Astrocyte of the cerebellum (primary cell): Measurements from ENCODE around the gene BANP.
A peak's percentile ranks its signal among the peaks of the same experiment; 100 is the strongest.
"Not testable (repeated sequence)": the region's sequence is repeated elsewhere in the genome, so short reads cannot be mapped to it uniquely, and the experiment has no call there.

ENCODE experiments used
- DNase-seq: peaks from one replicate; pipeline ENCODE4 v3.0.0-alpha.2; 2011; ENCODE audit warnings: low read depth
- H3K4me3 ChIP-seq: 2 replicates; pipeline ENCODE4 v1.5.1; 2011; ENCODE audit warnings: mild to moderate bottlenecking, low read depth, low read length, moderate library complexity
- in situ Hi-C: cut with HindIII; loops from 2 replicates; pipeline ENCODE4 v1.10.0; 2017; ENCODE audit warnings: low sequenced_read_pairs
- TF ChIP-seq, protein P1 (sequence below): IDR thresholded peaks from 2 replicates; pipeline ENCODE4 v1.5.1; 2012; ENCODE audit warnings: low read length, low read depth, moderate library complexity, mild to moderate bottlenecking; ENCODE audit errors: missing control alignments

BANP gene

GRCh38 chr16:87983072-87983736 lies 32.0 kb downstream of the BANP start:
- TF ChIP-seq, protein P1, sequence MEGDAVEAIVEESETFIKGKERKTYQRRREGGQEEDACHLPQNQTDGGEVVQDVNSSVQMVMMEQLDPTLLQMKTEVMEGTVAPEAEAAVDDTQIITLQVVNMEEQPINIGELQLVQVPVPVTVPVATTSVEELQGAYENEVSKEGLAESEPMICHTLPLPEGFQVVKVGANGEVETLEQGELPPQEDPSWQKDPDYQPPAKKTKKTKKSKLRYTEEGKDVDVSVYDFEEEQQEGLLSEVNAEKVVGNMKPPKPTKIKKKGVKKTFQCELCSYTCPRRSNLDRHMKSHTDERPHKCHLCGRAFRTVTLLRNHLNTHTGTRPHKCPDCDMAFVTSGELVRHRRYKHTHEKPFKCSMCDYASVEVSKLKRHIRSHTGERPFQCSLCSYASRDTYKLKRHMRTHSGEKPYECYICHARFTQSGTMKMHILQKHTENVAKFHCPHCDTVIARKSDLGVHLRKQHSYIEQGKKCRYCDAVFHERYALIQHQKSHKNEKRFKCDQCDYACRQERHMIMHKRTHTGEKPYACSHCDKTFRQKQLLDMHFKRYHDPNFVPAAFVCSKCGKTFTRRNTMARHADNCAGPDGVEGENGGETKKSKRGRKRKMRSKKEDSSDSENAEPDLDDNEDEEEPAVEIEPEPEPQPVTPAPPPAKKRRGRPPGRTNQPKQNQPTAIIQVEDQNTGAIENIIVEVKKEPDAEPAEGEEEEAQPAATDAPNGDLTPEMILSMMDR, result peak; percentile 56
- H3K4me3 ChIP-seq, in situ Hi-C loops, DNase-seq: not testable (repeated sequence)

DNA sequence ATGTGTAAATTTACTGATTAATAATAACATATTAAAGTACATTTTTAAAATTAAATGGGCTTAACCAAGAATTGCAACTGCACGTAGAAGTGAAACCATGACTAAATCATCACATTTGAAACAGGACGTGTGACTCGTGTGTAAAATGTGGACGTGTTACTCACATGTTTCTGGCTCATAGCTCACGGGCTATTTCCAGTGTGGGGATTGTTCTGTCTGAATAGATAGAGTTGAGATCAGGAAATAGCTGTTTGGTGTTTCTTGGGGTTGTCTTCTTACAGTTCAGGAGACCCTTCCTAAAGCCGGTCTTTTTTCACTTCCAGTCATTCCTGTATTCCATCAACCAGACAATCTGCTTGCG lies 32.5 kb downstream of the BANP start:
- H3K4me3 ChIP-seq, DNase-seq, in situ Hi-C loops: not testable (repeated sequence)

- in situ Hi-C loops, DNase-seq: not testable (repeated sequence)
Measured at GRCh38 chr16:87984180-87984579, 32.9 kb downstream of the BANP start.

GRCh38 chr16:87984632-87985267 lies 33.5 kb downstream of the BANP start:
- TF ChIP-seq, protein P1, result no peak
- no peak for DNase-seq
- in situ Hi-C loops, result no loop called here
- no peak overlapping the region for H3K4me3 ChIP-seq

More at GRCh38 chr16:87984180-87984579, 32.9 kb downstream of the BANP start:
- not testable (repeated sequence) for H3K4me3 ChIP-seq

DNA sequence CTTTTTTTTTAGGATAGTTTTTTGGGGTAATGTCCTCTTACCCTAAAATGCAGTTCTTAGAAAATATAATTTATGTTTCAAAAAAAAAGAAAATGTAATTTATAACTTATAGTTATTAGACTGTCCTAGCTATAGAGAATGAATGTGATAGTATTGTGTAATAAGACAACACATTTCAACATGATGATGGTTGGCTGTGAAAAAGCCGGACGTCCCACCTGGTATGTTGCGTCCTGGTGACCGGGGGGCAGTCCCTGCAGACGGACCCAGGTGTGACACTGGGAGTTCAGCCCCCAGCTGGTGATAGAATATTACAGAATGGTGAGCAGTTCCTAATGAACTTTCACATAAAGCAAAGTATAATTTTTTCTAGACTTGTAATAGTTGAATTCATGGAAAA lies 34.3 kb downstream of the BANP start:
- DNase-seq, H3K4me3 ChIP-seq, in situ Hi-C loops: not testable (repeated sequence)

GRCh38 chr16:87986361-87986849 lies 35.2 kb downstream of the BANP start:
- H3K4me3 ChIP-seq, in situ Hi-C loops, DNase-seq: not testable (repeated sequence)

- H3K4me3 ChIP-seq, DNase-seq, in situ Hi-C loops: not testable (repeated sequence)
Measured at GRCh38 chr16:87988596-87988995, 37.4 kb downstream of the BANP start.

DNA sequence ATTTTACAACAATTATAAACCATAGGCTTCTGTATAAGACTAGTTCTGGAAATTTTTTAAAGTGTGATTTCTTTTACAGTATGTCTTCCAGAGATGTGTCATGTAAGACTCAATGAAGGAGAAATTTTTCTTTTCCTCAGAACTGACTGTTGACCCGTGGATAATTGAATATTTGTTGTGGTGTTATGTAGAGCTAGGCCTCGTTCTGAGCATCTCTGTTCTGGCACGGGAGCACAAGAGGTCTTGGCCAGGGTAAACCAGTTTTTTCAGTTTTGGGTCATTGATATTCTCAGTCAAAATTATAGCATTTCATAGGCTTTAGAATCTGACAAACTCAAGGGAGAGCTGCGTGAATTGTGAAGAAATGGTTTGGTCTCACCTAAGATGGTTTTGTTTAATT lies 39.0 kb downstream of the BANP start:
- DNase-seq, result peak; percentile 68
- in situ Hi-C loops, H3K4me3 ChIP-seq: not testable (repeated sequence)

- in situ Hi-C loops, DNase-seq, H3K4me3 ChIP-seq: not testable (repeated sequence)
Measured at GRCh38 chr16:87992142-87992541, 40.9 kb downstream of the BANP start.

- DNase-seq, result no peak
- in situ Hi-C loops, result no loop called here
- TF ChIP-seq, protein P1, result no peak
- no peak overlapping the region for H3K4me3 ChIP-seq
Measured at GRCh38 chr16:87993901-87994300, 42.7 kb downstream of the BANP start.
